Ascending aorta (tissue), 2 donors: Measurements from ENCODE around the gene WDFY2. TPM values are rescaled to one million over a fixed set of nuclear protein-coding genes. Genes with fewer than 3 reads are reported as not detected.
"Not testable (repeated sequence)": the region's sequence is repeated elsewhere in the genome, so short reads cannot be mapped to it uniquely, and the experiment has no call there.

Experiments
- DNase-seq, 2 donors: peaks; one replicate each; pipeline ENCODE4 v3.0.0-alpha.2; 2019; ENCODE audit warnings: low spot score in 2 of 2
- H3K27ac ChIP-seq, 2 donors: fragments of 200-600 bp; sonication (generic); one replicate each; pipeline ENCODE4 v1.5.1; 2016 to 2017; ENCODE audit warnings: mild to moderate bottlenecking in 1 of 2
- H3K27me3 ChIP-seq: fragments of 200-600 bp; sonication (generic); one replicate; pipeline ENCODE4 v1.5.1; 2017
- H3K36me3 ChIP-seq, 2 donors: fragments of 200-600 bp; sonication (generic); one replicate each; pipeline ENCODE4 v1.5.1; 2016
- H3K4me1 ChIP-seq, 2 donors: fragments of 200-600 bp; sonication (generic); one replicate each; pipeline ENCODE4 v1.5.1; 2016 to 2017; ENCODE audit warnings: mild to moderate bottlenecking in 1 of 2
- H3K4me3 ChIP-seq, 2 donors: fragments of 200-600 bp; sonication (generic); one replicate each; pipeline ENCODE4 v1.5.1; 2016 to 2017; ENCODE audit warnings: mild to moderate bottlenecking in 1 of 2
- H3K9me3 ChIP-seq, 2 donors: fragments of 200-600 bp; sonication (generic); one replicate each; pipeline ENCODE4 v1.5.1; 2016
- CTCF ChIP-seq, 3 experiments: fragments of 200-600 bp in 2 of 3; fragments of 450-650 bp in 1 of 3; sonication (generic) in 2 of 3; IDR thresholded peaks; one replicate each; pipeline ENCODE4 v1.5.1; 2016 to 2019; ENCODE audit warnings: antibody characterized with exemption in 3 of 3, mild to moderate bottlenecking in 1 of 3, moderate library complexity in 1 of 3
- intact Hi-C: fragments of 100-400 bp; cut with DNase I; formaldehyde crosslinking; loops from one replicate; pipeline ENCODE4 v1.15.1; 2023
- total RNA-seq: library from RNA; depleted of rRNA; stranded (reverse); fragments of >200 nt; gene quantifications from one replicate; pipeline ENCODE4 v1.1.0, GENCODE V29; 2016

Gene WDFY2
- total RNA-seq, 1 donor from 2014 or later, result 6.1 TPM

- H3K4me3 ChIP-seq, result no peak overlapping the region
- no peak overlapping the region for H3K27ac ChIP-seq
- no peaks in the 10 kb centered on the region for H3K9me3 ChIP-seq
- H3K4me1 ChIP-seq, result peaks cover 0 to 29% of the 10 kb centered on the region in 2 donors
- no peaks in the 10 kb centered on the region for H3K27me3 ChIP-seq
- DNase-seq, result no peak
- no peaks in the 10 kb centered on the region for H3K36me3 ChIP-seq
- TF ChIP-seq CTCF (IDR thresholded peaks at IDR 0.05), result no peak
- intact Hi-C loops, result loop anchor here (2.0 to 5.0 kb wide), 2 partner anchors 13 to 88 kb away; no protein-coding TSS in a partner anchor
Observed at GRCh38 chr13:51643882-51644281, 59.6 kb downstream of the WDFY2 start.

DNA sequence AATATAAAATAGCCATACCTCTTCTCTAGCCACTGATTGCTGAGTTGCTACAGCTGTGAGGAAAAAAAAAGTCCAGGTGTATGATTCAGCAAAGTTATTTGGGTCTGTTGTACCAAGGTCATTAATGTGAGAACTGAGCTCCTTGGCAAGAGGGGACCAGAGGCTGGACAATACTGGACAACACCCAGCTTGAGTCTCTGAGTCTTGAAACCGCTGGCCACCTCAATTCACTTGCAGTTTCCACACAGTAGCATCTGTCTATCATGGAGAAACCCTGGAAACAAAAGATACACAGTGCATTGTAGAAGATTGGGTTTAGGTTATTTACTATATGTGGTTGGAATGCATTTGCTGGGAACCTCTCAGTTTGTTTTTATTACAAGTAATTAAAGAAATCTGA, 60.4 kb downstream of the WDFY2 start:
- TF ChIP-seq CTCF (IDR thresholded peaks at IDR 0.05), result no peak
- no peak overlapping the region for H3K27ac ChIP-seq
- intact Hi-C loops, result loop anchor here (2.0 to 5.0 kb wide), 2 partner anchors 14 to 88 kb away; no protein-coding TSS in a partner anchor
- DNase-seq, result no peak
- H3K36me3 ChIP-seq, result no peaks in the 10 kb centered on the region
- H3K4me1 ChIP-seq, result peaks cover 0 to 27% of the 10 kb centered on the region in 2 donors
- H3K27me3 ChIP-seq, result no peaks in the 10 kb centered on the region
- no peaks in the 10 kb centered on the region for H3K9me3 ChIP-seq
- H3K4me3 ChIP-seq, result no peak overlapping the region

DNA sequence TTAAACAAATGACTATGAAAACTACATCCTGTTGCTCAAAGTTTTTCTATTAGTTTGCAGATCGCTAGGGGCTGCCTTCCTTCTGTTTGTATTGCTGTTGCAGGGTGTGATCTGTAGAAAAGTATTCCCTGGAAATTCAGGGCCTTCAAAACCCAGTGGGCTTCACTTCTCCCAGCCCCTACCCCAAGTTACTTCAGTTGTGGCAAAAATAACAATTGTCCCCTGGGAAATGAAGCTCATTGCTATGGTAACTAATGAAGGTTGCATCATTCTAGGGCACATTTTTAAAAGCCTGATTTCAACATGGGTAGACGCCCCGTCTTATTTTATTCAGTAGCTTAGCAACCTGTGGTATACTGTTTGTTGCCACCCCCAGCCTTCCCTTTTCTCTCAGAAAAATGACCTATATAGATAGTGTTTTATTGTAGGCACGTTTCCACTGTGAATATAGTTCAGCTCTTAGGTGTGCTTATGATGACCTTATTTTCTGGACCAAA, 60.9 kb downstream of the WDFY2 start:
- H3K27me3 ChIP-seq, result no peaks in the 10 kb centered on the region
- no peaks in the 10 kb centered on the region for H3K36me3 ChIP-seq
- no peak overlapping the region for H3K4me3 ChIP-seq
- no peak for TF ChIP-seq CTCF (IDR thresholded peaks at IDR 0.05)
- H3K27ac ChIP-seq, result no peak overlapping the region
- H3K9me3 ChIP-seq, result no peaks in the 10 kb centered on the region
- H3K4me1 ChIP-seq, result peaks cover 0 to 27% of the 10 kb centered on the region in 2 donors
- peak in 1 of 2 donors; percentile 66 for DNase-seq
- intact Hi-C loops, result loop anchor here (2.0 kb wide), 1 partner anchor 14 kb away; no protein-coding TSS in a partner anchor

DNA sequence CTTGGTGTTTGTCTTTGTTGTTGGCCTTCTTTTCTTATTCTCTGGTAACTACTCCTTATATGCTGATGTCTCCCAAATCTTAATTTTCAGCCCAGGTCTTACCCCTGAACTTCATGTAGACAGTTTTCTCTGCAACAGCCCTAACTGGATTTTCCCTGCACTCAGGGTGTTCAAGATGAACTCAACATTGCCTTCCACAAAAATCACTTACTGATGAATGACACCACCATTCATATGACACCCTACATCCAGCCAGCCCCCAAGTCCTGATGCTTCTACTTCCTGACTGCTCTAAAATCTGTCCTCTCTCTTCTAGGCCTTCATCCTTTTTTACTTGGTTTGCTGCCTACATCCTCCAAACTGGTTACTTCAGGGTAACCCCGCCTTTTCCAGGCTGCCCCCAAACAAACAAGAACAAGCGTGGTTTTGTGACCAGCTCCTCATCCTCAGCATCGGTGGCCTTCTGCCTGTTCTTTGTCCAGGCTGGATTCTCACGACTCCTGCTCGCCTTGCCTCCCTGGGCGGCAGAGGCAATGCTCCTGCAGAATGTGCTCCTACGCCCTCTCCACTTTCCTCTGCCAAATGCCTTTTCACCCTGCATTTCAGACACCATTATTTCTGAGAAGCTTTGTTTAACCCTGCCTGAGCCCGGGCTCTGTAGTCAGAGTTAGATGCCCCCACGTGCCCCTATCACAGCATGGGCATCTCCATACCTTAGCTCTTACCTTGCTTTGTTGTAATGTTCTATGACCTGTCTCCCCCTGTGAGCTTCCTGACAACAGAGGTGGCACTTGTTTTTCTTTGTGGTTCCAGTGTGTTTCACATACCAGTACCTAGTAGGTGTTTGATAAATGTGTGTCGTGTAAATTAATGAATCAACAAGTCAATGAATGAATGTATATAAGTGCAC, 61.8 kb downstream of the WDFY2 start:
- H3K27me3 ChIP-seq, result no peaks in the 10 kb centered on the region
- peak overlapping the region in 1 of 2 donors; percentile 7 for H3K4me3 ChIP-seq
- no peak for DNase-seq
- TF ChIP-seq CTCF (IDR thresholded peaks at IDR 0.05), result no peak
- H3K9me3 ChIP-seq, result no peaks in the 10 kb centered on the region
- intact Hi-C loops, result loop anchor here (2.0 kb wide), 1 partner anchor 15 kb away; no protein-coding TSS in a partner anchor
- H3K36me3 ChIP-seq, result no peaks in the 10 kb centered on the region
- peaks cover 0 to 27% of the 10 kb centered on the region in 2 donors for H3K4me1 ChIP-seq
- no peak overlapping the region for H3K27ac ChIP-seq

- Histone ChIP-seq H3K9me3 (no peaks in the 10 kb centered on the region), H3K27ac (no peak overlapping the region), H3K4me1 (peaks cover 0 to 27% of the 10 kb centered on the region in 2 donors), H3K36me3 (no peaks in the 10 kb centered on the region), H3K27me3 (no peaks in the 10 kb centered on the region), H3K4me3 (no peak overlapping the region)
- no peak for TF ChIP-seq CTCF (IDR thresholded peaks at IDR 0.05)
- DNase-seq, result no peak
- intact Hi-C loops, result no loop called here
Observed at GRCh38 chr13:51647067-51647466, 62.8 kb downstream of the WDFY2 start.

DNA sequence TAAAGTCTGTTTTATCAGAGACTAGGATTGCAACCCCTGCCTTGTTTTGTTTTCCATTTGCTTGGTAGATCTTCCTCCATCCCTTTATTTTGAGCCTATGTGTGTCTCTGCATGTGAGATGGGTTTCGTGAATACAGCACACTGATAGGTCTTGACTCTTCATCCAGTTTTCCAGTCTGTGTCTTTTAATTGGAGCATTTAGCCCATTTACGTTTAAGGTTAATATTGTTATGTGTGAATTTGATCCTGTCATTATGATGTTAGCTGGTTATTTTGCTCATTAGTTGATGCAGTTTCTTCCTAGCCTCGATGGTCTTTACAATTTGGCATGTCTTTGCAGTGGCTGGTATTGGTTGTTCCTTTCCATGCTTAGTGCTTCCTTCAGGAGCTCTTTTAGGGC, 67.9 kb downstream of the WDFY2 start:
- intact Hi-C loops, H3K36me3 ChIP-seq: not testable (repeated sequence)

More for the DNA sequence above, 67.9 kb downstream of the WDFY2 start:
- not testable (repeated sequence) for DNase-seq, H3K4me1 ChIP-seq, H3K4me3 ChIP-seq, H3K9me3 ChIP-seq, H3K27ac ChIP-seq, H3K27me3 ChIP-seq
